Retina (tissue), 1 donor: ENCODE data around the gene CHST11.
A peak's percentile ranks its signal among the peaks of the same experiment; 100 is the strongest.
"Not testable (repeated sequence)": the region's sequence is repeated elsewhere in the genome, so short reads cannot be mapped to it uniquely, and the experiment has no call there.

Experiments used
- DNase-seq: peaks from one replicate; pipeline ENCODE4 v3.0.0-alpha.2; 2016

Gene CHST11

DNA sequence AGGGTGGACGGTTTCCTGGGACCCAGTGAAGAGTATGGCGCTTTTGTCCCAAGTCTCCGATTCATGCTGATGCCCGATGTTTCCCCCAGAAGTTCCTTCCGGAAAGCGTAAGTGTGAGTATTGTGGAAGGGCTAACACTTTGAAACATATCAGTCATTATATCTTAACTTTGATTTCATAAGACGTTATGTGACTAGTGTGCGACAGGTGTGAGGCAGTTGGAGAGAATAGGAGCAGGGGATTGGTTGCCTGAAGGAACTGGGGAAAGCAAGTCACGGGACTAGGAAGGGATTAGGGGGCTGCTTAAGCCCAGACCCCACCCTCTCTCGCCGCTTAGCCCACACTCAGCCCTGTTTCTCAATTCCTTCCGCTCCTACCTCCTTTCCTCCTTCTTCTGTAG is 154.9 kb downstream of the CHST11 start:
- no peak for DNase-seq

DNA sequence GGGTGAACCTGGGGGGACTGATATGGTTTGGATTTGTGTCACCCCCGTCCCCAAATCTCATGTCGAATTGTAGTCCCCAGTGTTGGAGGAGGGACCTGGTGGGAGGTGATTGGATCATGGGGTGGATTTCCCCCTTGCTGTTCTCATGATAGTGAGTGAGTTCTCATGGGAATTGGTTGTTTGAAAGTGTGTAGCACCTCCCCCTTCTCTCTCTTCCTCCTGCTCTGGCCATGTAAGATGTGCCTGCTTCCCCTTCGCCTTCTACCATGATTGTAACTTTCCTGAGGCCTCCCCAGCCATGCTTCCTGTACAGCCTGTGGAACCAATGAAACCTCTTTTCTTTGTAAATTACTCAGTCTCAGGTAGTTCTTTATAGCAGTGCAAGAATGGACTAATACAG is 156.6 kb downstream of the CHST11 start:
- not testable (repeated sequence) for DNase-seq

DNA sequence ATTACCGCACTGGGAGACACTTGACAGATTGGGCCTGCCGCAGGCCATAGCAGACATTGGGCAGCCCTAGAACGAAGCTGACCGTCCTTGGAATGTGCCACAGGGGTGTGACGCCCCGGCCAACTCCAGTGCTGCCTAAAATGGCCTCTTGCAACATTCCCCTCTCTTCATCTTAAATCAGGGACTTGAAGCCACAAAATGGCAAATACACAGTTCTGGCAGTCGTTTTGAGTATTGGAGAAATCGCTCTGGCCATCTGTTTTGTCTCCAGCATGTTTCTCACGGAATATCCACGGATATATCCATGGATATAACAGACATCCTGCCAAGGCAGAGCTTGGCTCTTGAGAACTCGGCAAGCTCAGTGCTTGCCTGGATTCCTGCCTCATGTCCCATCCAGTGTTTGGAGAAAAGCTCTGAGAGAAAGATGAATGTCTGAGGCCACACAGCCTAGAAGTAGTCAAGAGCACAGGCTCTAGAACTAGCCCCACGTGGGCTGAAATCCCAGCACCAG is 158.4 kb downstream of the CHST11 start:
- DNase-seq: no peak

DNA sequence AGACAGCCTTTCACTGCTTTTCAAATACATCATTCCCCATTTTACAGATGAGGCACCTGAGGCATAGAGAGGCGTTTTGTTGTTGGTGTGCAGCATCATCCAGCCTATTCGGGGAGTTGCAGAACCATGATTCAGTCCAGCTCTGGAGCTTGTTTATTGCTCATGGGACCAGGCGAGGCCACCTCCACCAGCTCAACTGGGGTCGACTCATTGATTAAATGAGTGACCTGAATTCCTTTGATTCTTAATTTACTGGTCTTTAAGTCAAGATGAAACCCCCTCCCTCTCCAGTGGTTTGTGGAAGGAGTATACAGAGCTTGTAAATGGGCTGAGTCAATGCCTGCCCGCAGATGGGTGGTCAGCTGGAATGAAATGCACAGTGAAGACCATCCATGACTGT is 161.9 kb downstream of the CHST11 start:
- DNase-seq: no peak

DNA sequence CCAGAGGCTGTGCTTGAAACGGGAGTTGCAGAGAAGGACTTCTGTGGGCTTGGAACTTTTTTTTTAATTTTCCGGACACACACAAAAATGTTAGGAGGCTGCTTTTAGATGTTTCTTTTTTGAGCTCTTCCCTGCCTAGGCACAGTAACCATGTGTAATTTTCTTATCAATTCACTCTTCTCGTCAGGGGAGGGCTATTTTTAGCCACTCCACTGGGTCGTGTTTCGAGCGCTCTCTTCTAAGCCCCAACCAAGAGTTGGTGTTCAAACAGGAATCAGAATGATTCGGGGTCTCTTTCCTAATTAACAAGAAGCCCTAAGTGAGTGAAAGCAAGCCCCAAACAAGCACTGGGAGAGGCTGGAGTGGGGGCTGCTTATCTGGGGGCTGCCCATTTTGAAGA is 162.6 kb downstream of the CHST11 start:
- DNase-seq: no peak

DNA sequence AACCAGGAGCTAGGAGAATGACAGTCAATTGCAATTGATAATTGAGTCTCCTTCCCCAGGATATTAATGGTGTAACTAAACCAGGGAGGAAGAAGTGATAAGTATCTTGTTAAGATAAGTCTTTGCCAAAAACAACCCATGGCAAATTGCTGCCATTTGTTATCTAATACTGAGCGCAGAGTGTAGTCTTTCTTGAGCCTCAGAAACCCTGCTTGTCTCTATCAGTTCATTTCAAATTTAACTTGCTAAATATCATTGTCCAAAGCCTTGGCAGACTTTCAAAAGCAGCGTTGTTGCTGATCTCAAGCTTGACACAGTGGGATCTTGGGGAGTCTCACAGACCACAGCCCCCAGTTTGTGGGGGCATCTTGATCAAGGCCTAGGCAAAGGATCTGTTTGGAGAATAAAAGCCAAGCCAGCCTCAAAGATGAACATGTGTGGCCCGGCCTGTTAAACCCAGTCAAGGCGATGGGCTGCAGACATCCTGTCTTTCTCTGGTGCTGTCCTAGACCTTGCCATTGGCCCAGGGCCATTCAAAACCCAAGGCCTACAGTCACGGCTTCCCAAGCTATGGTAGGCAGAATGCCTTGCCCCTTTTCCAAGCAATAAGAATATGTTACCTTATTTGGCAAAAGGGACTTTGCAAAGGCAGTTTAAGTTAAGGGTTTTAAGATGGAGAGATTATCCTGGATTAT is 164.2 kb downstream of the CHST11 start:
- DNase-seq: no peak

DNA sequence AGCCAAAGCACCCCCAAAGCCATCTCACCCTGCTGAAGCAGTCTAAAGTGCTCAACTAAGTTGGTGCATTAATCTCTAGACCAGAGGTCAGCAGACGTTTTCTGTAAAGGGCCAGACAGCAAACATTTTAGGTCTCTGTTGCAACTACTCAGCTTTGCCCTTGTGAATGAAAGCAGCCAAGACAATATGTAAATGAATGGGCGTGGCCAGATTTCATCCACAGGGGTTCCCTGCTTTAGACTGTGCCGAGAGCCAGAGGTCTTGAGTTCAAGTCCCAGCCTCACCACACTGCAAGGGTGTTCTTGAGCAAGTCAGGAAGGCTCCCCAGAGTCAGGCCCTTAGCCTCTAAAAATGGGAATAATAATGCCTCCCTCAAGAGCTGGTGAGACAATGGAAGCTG is 166.2 kb downstream of the CHST11 start:
- DNase-seq: no peak

DNA sequence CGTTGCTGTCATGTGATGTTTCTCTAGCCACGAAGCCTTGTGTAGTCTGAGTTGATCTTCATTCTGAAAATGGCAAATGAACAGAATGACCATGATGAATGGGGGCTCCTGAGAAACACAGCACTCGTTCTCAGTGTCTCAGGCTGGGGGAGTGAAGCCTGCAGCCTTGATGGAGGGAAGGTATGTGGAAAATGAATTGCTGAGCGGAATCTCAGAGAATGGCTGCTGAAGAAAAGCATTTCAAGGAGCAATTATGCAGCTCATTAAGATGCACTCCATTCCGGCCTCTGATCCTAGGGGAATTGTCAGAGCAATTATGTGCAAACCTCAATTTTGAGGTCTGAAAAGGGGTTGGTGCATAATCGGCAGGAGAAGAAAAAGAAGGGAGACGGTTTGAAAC is 167.1 kb downstream of the CHST11 start:
- peak; percentile 56 for DNase-seq

DNA sequence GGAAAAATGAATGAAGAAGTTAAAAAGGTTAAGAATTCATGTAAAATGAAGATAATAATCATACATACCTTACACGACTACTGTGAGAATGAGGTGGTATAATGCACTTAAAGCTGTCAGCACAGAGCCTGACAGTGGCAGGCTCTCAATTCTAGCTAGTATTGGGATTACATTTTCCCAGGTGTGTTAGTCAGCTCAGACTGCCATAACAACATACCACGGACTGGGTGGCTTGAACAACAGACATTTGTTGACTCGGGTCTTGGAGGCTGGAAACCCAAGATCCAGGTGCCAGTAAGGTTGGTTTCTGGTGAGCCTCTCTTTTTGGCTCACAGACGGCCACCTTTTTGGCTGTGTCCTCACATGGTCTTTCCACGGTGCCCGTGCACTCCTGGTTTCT is 167.8 kb downstream of the CHST11 start:
- DNase-seq: no peak

DNA sequence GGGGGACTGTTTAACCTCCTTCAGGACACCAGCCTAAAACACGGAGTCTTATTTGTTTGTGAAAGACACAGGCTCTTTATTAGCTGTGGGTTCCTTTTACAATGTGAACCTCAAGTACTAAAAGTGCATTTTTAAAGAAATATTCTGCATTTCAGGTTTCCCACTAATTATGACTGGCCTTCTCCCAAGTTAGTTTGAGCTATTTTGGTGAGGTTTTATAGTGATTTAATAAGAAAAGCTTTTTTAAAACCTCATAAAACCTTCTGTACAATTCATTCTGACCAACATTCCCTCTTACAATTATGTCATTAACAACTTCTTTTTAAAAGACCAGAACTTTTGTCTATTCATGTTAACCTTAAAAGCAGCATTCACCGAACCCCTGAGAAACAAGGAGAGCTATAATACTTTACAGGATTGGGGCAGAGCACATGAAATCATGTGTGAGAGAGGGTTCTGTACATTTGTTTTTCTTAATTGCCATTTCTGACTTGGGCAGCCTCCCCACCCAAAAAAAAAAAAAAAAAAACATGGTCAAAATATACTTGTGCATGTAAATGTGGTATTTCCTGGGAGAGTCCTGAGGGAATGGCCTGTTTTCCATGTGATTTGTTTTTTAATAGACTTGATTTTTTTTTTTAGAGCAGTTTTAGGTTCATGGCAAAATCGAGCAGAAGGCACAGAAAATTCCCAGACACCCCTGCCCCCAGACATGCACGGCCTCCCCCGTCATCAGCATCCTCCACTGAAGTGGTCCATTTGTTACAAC is 169.5 kb downstream of the CHST11 start:
- DNase-seq: no peak

DNA sequence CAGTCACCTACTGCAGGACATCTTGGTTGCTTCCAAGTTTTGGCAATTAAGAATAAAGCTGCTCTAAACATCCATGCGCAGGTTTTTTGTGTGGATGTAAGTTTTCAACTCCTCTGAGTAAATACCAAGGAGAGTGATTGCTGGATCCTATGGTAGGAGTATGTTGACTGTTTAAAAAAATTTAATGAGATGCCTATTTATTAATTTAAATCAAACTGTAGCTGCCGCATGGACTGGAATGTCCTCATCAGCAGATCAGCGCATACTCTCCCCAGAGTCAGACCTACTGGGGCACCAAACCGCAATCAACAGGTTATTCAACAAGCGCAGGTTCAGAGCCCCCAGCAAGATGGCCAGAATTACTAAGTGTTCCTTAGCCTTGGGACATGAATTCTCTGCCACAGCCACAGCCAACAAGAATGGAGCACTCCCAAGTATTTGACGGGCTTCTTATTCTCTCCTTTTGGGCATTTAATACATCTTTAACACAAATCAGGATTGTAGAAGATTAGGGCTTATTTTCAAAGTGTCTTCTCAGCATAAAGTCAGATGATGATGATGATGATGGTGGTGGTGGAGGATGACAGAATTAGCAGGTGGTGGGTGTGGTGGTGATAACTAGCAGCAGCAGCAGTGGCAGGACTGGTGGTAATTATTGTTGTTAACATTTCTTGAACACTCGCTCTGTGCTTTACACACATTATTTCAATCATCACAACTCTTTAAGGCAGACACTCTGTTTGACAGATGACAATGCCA is 170.7 kb downstream of the CHST11 start:
- no peak for DNase-seq

DNA sequence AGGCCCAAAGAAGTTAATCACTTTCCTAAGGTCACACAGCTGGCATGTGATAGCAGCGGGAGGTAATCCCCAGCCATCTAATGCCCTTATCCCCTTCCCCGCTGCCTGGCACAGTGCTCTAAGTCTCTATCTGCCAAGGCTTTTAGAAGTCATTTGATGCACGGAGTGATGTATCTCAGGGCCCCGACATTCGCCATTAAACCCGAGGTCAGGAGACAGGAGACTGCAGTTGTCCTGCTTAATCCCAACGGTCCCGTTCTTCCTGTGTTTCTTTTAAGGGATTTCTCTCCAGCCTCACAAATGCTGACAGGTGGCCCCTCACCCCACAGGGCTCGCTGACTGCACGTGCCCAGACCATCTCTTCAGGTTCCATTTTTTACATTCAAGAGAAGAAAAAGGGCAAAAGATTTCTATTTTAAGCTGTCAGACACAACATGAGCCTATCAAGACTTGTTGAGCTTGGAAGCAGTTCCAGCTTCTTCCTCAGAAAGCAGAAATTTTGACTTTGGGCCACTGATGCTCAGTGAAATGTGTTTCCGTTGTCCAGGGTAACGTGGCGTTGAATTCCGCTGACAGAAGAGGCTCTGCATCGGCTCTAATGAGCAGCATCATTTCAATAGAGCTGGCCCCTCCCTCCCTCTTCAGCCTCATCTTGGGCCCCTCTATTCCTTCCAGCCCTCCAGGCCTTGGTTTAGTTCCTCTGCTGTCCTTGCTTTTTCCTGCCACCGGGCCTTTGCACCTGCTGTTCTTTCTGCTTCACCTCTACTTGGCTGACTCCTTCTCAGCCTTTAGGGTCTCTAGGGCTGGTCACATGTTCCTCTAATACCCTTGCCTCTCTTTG is 171.5 kb downstream of the CHST11 start:
- DNase-seq: no peak

DNA sequence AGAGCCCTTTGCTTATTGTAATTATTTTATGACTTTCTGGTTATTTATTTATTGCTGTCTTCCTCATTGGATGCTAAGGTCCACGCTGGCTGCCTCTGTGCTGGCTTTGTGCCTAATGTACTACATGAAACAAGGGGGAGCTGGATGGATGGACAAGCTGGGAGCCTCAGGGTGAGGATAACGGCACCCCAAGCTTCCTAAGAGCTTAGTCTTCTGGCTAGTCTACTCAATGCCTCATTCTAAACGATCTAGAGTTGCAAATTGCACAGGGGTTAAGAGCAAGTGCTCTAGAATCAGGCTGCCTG is 172.0 kb downstream of the CHST11 start:
- DNase-seq: no peak

DNA sequence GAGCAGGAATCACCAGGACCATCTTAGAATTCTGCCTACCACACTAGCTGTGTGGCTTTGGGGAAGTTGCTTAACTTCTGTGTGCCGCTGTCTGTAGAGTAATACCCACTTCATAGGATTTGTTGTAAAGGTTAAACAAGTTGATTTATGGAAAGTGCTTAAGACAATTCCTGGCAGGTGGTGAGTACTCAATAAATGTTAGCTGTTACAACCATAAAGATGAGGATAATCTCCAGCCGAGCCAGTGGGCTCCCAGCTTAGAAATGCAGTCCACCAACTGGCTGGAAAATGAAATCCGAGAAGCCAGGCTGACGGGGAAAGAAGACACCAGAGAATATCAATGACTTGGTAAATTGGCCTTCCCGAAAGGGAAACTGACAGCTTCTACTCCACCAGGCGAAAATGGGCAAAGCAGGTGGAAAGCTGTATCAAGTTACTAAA is 173.5 kb downstream of the CHST11 start:
- DNase-seq: no peak

DNA sequence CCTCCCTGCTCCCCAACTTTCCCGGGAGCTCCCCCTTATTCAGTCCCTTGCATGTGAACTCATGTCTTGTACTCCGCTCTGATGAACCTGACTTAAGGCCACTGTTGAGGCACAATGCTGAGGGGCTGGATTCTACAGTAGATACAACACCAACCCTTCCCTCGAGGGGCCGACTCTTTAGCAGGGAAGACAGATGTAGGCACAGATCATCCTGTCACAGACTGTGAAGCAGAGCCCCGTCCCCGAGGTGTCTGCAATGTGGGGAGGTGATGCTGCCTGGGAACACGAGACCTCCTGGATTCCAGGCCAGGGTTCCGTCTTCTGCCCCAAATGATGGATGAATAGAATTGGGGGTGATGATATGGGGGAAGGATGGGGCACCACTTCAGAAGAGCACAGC is 175.1 kb downstream of the CHST11 start:
- no peak for DNase-seq

DNA sequence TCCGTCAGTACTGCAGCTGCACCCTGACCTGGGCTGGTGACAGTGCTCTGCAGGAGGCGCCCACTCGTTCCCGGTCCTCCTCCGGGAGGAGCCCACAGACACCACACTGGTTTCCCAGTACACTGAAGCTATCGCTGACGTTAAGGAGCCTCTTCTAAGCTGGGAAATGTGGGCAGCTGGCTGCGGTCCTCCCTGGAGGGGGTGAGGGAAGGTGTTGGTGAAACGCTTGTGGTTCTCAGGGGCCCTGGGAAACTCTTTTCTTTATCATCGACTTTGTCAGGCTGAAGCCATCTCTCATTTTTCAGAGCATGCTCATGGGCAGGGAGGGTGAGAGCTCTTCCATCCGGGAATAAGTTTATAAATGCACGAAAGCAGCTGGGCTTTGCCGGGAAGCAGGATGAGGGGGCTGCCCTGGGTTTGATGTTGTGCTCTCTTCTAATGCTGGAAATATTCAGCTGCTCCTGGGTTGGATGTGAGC is 176.0 kb downstream of the CHST11 start:
- DNase-seq: no peak

DNA sequence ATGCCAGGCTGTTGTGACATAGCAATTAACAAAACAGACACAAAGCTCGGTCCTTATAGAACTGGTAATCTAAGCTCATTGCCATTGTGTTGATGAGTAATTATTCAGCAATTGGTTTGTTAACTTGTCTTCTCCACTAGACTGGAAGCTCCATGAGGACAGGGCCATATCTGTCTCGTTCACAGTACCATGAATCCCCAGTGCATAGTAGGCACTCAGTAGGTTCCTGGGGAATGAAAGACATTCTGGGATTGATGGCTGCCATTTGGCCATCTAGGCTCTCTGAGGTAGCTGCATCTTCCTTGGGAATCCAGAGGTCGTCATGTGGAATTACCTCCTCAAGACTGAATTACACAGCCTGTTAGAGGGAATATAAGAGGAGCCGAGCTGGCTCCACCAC is 177.3 kb downstream of the CHST11 start:
- no peak for DNase-seq

DNA sequence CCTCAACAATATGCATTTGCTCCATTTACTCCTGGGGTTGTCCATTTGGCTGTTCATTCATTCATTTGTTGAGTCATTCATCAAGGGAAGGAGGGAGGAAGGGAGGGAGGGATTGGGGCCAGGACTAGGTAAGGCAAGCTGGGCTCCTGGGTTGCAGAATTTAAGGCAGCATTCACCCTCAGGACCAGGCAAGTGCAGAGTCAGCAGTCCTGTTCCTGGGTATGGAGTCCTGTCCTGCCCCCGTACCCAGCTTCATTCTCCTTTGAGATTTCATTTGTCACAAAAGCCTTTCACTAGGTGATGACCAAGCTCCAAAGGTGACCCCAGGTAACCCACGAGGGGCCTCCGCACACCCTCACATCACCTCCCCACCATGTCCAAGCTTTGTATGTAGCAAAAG is 178.1 kb downstream of the CHST11 start:
- no peak for DNase-seq

DNA sequence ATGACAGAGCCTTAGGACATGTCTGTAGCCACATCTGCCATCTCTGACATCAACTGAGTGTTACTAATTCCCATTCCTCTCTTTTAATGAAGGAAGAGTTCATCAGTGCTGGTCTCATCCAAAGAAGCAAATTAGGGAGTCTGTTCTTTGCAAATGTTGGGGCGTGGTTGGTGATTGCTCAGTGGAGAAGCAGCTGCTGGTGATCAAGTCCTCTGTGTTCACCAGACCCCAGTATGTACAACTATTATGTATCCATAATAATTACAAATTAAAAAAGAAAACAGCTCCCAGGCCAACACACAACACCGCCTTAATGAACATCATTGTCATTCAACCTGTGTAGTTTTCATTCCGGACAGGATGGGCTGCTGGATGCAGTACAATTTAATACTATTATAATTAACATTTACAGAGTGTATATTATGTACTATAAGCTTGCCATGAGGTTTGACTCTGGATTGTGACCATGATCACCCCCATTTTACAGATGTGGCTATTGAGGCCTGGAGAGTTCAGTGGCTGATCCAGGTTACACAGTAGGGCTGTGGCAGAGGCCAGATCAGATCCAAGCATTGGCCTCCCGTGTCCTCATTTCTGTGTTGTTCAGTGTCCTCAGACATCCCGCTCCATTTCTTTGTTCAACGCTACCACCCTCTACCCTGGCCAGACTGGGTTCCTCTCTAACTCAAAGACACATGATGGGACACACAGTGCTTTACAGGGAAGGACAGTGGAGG is 179.0 kb downstream of the CHST11 start:
- no peak for DNase-seq

DNA sequence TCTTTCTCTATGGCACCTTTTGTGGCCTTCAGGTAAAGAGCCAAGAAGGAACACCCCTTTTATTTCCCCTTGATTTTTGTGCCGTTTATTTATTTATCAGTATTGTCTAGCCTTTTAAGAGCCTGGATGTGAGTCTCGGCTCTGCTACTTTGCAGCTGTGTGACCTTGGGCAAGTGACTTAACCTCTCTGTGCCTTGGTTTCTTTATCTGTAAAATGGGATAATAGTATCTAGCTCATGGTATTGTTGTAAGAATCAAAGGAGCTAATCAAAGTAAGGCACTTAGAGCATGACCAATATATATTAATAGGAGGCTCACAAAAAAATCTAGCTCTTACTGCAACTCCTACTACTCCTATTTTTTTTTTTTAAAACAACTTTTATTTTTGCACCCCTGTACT is 179.7 kb downstream of the CHST11 start:
- DNase-seq: no peak

DNA sequence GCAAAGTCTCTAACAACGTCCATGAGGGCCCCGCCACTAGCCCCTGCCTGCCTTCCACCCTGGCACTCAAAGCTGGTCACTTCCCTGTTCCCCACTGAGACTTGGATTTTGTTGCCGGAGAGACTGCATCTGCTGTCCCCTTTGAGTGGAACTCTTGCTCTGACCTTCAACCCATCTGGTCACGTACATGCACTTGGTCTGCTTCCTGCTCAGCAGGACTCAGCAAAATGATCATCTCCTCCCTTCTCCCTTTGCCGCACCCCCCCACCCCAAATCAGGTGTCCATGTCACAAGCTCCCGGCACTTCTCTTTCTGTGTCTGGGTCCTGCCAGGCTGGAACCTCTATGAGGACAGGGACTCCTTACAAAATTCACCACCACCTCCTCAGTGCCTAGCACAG is 180.9 kb downstream of the CHST11 start:
- DNase-seq: no peak

DNA sequence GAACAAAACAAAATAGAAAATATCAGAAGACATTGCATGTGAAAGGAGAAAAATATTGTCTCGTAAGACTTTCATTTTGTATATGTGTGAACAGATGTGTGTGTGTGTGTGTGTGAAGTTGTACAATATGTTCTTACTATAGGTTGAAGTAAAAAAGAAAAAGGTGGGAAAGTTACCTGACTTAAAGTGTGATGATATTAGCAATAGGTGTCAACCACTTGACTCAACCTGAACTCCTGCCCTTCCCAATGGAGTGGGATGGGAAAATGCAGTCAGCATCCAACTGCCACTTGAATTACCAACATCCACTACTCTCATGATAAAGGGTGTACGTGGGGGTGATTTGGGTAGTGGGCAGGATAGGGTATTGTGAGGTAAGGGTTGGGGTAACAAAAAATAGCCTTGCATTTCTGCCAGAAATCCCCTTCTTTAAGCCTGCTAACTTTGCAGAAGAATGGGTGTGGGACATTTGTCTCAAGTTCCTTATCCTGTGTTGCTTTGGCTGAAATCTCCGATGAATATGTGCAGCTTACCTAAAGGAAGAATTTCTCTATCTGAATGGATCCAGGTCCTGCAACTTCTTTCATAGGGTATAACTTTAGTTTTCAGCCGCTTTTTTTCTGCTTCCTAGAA is 181.6 kb downstream of the CHST11 start:
- no peak for DNase-seq
